ENCODE measurements around the gene SLC6A18.

SLC6A18 gene

GRCh38 chr5:1239505-1240251, 14.5 kb downstream of the SLC6A18 start:
- DNase-seq, result no peak

GRCh38 chr5:1240496-1241260, 15.5 kb downstream of the SLC6A18 start:
- DNase-seq, result no peak

- no peak for DNase-seq
Observed at GRCh38 chr5:1241509-1242080, 16.4 kb downstream of the SLC6A18 start.

- DNase-seq, result no peak
Observed at GRCh38 chr5:1242733-1243486, 17.7 kb downstream of the SLC6A18 start.

- no peak for DNase-seq
Observed at GRCh38 chr5:1243487-1244130, 18.4 kb downstream of the SLC6A18 start.

GRCh38 chr5:1244255-1244654, 19.1 kb downstream of the SLC6A18 start:
- no peak for DNase-seq

GRCh38 chr5:1244976-1245375, 19.8 kb downstream of the SLC6A18 start:
- no peak for DNase-seq

GRCh38 chr5:1245905-1246576, 20.9 kb downstream of the SLC6A18 start:
- DNase-seq, result no peak

- no peak for DNase-seq
Observed at GRCh38 chr5:1246711-1247431, 21.7 kb downstream of the SLC6A18 start.

GRCh38 chr5:1247811-1248210, 22.6 kb downstream of the SLC6A18 start:
- no peak for DNase-seq

- no peak for DNase-seq
Observed at GRCh38 chr5:1249366-1250280, 24.4 kb downstream of the SLC6A18 start.

GRCh38 chr5:1251678-1252580, 26.7 kb downstream of the SLC6A18 start:
- no peak for DNase-seq

GRCh38 chr5:1252681-1253080, 27.5 kb downstream of the SLC6A18 start:
- no peak for DNase-seq

GRCh38 chr5:1253456-1254105, 28.4 kb downstream of the SLC6A18 start:
- no peak for DNase-seq

GRCh38 chr5:1254196-1254595, 29.0 kb downstream of the SLC6A18 start:
- no peak for DNase-seq

GRCh38 chr5:1255081-1255561, 29.9 kb downstream of the SLC6A18 start:
- no peak for DNase-seq

- DNase-seq, result no peak
Observed at GRCh38 chr5:1256776-1257175, 31.6 kb downstream of the SLC6A18 start.

- DNase-seq, result no peak
Observed at GRCh38 chr5:1257363-1257762, 32.2 kb downstream of the SLC6A18 start.

- no peak for DNase-seq
Observed at GRCh38 chr5:1257841-1258240, 32.7 kb downstream of the SLC6A18 start.
